ENCODE results near the gene SAMD10. TPM values are rescaled to one million over a fixed set of nuclear protein-coding genes. Genes with fewer than 3 reads are reported as not detected.

The SAMD10 gene
- total RNA-seq, 1 experiment from 2014 or later: 1.9 TPM

DNA sequence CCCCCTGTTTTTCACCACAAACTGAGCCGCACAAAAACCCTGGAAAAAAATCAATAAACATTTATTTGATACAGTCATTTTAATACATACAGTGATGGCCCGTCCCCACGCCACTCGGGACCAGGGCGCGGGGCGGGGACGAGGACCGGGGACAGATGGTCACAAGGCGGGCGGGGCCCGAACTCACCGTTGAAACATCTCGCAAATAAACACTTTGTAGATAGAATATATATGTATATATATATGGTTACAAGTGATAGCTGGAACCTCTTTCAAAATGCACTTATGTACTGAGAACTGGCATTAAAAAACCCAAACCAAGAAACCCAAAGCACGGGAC is 22.8 kb downstream of the SAMD10 start:
- no peak for DNase-seq (ENCODE audit: low read depth)

DNA sequence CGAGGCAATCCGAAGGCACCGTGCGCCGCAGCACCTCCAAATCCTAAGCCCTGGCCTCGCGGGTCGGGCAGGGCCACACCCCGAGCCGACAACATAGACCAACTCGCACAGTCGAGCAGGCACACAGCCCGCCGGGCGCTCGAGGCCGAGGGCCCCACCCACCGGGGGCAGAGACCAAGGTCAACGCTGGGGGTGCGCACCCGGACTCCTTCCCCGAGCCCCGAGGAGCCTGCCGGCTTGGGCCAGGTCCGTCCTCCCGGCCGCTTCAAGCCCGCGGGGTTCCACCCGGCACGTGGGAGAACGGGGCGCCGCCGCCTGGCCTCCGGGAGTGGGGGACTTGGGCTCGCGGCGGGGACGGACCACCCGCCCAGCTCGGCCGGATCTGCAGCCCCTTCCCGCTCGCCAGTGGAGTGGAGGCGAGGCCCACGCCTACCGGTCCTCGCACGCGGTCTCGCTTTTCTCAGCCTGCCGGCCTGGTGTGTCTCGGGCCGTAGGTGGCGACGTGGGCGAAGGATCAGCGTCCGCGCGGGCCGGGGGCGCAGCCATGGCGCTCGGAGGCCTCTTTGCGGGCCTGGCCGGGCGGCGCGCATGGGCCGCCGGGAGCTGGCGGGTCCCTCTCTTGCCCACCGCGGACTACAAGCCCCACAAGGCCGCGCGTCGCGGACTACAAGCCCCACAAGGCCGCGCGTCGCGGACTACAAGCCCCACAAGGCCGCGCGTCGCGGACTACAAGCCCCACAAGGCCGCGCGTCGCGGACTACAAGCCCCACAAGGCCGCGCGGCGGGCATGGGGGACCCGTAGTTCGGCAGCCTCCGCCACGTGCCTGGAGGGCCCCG is 23.4 kb downstream of the SAMD10 start, which contains the start of gene UCKL1:
TSS of gene UCKL1 (minus strand) at position 590 of the 837 bp plus-strand sequence. CDS start at position 546, 44 bp downstream.
- DNase-seq (ENCODE audit: low read depth): peak; percentile 89

DNA sequence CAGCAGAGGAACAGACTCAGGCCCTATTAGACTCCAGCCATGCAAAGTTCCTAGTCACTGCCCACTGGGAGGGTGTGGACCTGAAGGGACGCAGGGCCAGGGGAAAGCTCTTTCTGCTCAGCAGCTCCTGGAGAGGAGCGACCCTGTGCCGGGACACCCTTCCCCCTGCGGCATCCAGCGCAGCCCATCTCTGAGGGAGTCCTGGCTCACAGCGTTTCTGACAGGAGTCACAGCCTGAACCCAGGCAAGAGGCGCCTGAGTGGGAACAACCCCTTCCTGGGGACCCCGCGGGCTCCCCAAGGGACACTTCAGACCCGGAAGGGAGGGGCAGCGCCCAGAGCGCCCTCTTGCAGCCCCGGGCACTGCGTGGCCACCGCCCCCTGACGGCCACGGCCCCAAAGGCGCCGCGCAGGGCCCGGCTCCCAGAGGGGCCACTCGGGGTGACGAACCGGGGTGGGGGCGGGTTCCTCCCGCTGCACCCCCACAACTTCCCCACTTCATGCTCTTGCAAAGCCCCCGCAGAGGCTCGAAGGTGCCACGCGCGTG is 24.1 kb downstream of the SAMD10 start:
- peak; percentile 54 for DNase-seq (ENCODE audit: low read depth)

DNA sequence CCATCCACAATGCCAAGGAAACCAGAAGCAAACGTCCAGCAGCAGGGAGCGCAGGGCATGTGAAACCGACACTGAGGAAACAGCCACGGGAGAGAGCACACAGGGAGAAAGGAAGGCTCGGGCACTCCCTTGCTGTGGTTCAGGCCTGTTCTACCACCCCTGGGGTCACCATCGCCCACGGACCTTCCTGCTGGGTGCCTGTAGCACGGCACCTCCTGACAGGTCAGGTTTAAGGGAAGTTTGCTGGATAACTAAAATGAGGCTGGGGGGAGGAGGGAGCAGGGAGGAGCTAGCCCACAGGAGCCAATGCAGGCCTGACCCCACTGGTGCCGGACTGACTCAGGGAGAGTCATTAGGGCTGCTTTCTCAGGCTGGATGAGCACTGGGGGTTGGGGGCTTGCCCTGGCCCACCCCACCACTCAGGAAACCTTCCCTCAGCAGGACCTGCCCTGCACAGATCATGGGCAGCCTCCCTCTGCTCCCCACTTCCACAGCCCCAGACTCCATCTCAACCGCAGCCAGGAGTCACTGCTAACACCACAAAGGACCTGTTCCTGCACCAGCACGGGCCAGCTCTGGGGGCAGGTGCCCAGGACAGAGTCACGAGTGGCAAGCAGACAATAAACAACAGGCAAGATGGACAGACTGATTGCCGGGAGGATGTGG is 25.5 kb downstream of the SAMD10 start:
- no peak for DNase-seq (ENCODE audit: low read depth)

DNA sequence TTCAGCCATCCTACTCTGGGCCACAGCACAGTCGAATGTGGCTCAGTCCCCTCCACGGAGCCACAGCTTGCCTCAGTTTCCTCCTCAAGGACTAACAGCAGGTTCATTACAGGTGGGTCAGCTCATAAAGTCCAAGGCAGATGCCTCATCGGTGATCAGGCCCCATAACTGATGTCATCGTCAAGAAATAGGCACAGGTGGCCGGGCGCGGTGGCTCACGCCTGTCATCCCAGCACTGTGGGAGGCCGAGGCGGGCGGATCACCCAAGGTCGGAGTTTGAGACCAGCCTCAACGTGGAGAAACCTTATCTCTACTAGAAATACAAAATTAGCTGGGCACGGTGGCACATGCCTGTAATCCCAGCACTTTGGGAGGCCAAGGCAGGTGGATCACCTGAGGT is 26.7 kb downstream of the SAMD10 start:
- DNase-seq (ENCODE audit: low read depth): no peak

DNA sequence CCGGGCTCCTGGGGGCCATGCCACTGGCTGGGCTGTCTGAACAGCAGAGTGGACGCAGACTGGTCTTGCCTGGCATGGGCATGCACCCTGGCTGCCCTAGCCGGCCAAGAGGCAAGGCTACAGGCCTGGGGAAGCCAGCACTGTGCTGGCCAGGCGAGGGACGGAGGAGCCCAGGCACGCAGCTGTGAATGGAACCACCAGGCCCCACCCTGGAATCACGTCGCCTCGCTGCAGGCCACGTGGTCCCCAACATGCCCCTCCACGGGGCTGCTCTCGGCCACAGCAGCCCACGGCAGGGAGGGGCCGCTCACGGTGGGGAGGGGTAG is 27.3 kb downstream of the SAMD10 start:
- no peak for DNase-seq (ENCODE audit: low read depth)

DNA sequence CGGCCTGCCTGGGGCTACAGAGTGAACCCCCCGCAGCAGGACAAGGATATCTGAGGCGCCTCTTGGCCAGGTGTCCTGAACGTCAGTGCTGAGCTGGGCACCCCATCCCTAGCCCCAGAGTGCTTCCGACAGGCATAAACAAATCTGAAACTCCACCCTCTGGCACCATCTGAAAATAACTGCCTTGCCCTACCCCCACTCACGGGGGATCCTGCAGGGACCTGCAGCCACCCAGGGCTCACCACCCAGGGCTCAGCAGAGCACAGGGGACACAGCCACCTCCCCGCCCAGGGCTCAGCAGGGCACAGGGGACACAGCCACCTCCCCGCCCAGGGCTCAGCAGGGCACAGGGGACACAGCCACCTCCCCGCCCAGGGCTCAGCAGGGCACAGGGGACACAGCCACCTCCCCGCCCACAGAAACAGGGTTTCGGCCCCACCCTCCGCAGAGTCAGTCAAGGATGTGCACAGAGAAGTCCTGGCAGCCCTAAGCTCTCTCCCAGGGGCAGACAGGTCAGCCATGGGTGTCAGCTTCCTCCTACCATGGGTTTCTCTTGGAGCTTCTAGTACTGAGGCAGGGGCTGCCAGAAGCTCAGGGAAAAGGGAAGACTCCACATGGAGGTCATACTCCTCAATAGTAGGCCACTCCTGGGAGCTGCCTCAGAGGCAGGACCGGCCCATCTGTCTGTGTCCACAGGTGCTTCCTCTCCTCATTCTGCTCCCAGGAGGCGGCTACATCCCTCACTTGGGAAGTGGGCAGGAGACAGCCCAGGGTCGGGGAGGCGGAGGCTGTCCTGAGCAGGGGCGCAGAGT is 27.8 kb downstream of the SAMD10 start:
- DNase-seq (ENCODE audit: low read depth): no peak

DNA sequence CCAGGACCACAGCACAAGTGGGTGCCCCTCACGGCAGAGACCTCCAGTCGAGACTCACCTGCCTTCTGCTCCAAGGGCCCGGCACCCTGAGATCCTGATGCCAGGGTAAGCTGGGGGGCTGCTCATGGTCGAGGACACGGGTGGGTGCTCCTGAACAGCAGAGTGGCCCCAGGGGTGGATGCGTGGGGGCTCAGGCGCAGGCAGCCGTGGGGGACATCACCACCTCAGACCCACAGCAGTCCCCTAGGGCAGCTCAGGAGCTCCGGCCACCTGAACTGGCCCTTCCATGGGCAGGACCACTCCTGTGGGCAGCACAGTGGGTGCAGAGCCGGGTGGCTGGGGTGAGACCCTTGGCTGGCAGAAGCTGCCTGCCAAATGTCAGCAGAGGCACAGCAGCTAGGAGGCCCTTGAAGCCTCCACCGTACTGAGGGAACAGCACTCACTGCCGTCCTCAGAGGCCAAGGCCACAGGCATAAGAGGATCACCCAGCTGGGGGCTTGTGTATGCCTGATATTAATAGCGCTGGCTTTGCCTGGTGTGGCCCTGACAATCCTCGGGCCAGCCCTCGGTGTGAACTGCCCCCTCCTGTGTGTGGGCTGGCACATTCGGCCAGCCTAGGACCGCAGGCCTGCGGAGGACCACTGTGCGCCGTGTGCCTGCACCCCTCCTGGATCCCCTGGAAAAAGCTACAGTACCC is 28.6 kb downstream of the SAMD10 start:
- no peak for DNase-seq (ENCODE audit: low read depth)

DNA sequence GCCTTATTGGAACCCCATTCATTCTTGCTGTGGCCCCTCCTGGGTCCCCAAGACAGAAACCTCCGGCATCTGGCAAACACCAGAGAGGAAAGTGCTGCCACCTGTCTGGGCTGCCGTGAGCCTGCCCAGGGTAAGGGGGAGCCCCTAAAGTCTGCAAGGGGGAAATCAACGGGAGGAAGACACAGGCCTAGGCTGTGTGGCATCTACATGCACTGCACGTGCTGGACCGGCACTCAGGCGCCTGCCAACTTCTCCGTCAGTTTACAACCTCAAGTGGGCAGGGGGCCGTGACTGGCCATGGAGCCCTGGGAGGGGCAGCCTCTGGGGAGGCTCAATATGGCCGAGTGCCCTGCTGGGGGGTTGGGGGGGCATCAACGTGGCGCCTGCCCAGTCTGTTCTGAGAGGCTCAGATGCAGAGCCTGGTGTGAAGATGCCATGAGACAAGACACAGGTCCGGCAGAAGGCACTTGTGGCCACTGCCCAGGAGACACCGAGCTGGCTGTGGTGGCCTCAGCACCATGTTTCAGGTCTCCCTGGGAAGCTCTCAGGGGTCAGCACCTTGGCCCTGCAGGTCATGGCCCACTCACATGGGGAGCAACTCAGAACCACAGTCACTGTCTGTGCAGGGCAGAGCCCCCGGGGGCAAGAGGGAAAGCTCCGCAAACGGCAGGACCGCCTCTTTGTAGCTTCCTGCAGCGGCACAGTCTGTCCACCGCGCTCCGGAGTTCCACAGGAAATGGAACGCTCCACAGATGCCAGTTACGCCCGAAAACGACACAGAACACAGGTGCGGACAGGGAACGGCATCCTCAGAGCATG is 31.6 kb downstream of the SAMD10 start:
- no peak for DNase-seq (ENCODE audit: low read depth)

DNA sequence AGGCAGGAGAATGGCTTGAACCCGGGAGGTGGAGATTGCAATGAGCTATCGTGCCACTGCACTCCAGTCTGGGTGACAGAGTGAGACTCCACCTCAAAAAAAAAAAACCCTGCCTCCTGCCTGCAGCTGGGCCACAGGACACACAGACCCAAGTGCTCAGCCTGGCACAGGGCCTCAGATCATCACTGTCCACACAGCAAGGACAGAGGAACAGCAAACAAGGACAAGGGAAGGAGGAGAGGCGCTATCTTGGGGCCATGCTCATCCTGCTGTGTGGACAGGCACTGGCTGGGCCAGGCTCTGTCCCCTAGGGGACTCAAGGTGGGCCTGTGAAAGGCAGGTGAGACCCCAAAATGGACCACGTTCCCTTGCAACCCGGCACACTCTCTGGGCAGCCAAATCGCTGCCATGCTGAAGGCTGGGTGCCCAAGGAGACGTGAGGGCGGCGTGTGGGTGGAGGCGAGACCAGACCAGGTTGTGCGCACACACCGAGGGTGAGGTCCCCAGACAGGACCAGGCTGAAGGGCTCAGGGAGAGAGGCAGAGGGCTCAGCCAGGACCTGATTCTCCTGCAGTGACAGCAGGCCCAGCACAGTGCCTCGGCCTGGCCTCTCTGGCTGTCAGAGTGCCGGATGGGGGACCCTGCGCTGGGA is 32.3 kb downstream of the SAMD10 start:
- no peak for DNase-seq (ENCODE audit: low read depth)

DNA sequence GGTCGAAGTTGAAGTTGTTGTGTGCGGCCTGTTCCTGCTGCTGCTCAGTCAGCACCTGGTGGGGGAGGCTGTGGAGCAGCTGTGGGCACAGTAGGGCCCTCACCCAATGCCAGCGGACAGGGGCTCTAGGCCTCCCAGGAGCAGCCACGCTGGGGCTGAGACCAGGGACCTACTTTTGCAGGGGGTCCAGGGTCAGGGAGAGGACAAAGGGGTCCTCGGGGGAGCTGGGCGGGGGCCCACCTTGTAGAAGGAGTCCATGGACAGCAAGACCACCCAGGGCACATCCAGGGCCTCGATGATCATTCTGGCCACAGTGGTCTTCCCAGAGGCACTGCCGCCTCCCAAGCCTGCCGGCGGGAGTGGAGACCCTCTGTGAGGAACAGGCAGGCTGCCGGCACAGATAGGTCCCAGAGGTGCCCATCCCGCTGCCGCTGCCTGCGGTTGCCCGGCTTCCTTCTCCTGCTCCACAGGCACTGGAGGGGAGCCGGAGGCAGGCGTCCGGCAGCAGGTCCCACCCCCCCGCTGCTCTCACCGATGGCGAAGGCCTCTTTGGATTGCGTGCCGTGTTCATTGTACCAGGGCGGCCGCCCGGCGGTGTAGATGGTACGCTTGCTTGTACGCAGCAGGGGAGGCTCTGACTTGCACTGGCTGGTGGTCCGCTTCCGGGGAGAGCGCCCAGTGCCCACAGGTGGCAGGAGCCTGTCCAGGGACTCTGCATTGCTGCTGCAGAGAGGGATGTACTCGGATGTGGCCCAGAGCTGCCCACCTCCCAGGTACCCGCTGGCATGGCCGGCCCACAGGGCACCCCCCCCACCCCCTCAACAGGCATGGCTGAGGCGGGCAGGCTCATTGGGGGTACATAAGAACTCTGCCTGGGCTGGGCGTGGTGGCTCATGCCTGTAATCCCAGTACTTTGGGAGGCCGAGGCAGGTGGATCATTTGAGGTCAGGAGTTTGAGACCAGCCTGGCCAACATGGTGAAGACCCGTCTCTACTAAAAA is 33.2 kb downstream of the SAMD10 start:
- no peak for DNase-seq (ENCODE audit: low read depth)

DNA sequence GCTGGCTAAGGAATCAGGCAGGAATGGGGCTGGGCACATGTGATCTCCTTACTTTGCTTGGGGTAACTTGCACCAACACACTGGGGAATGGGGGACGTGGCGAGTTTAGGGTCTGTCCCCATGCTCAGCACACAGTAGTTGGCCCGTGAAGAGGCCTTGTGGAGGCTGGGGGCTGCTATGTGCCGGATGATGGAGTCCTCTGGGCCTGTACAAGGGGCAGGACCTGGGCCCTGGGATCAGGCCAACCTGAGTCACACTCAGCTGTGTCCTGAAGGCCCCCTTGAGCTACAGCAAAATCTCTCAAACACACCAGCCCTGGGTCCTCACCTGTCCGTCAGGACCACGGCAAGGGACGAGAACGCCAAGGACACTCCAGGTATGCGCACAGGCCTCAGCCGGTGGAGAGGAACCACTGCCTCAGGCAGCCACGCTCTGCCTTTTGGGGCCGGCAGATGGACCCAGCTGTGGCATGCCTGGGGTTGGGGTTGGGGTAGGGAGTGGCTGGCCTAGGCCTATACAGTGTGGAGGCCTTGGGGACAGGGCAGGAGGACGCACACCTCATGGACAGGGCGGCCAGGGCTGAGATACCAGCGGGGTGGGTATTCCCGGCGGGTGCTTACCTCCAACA is 34.3 kb downstream of the SAMD10 start:
- no peak for DNase-seq (ENCODE audit: low read depth)

DNA sequence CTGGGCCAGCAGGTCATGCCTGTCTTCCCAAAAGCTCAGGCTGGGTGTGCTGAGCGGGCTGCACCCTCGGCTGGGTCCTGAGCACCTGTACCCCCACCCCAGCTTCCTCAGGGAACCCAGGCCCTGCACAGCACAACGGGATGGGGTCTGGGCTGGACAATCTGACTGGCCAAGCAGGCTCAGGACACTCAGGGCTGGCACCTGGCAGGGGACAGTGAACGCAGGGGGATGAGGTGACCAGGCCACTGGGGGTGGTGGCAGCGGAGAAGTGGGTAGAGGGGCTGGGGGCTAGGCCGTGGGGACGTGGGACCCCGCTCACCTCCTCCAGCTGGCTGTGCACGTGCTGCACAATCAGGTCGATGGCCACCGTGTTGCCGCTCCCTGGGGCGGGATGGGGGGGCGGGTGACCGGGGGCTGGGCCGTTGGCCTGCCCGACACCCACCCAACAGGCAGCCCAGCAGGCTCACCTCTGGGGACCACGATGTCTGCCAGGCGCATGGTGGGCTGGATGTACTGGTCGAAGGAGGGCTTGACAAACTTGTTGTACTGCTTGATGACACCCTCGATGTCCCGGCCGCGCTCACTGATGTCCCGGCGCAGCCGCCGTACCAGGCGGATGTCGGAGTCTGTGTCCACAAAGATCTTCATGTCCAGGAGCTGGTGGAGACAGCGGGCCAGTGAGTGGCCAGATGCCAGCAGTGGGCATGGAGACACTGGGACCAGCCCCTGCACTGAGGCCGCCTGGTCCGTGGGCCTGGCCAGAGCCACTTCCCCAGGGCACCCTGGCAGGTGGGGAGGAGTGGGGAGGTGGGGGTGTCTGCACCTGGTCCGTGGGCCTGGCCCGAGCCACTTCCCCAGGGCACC is 35.1 kb downstream of the SAMD10 start:
- DNase-seq (ENCODE audit: low read depth): no peak

DNA sequence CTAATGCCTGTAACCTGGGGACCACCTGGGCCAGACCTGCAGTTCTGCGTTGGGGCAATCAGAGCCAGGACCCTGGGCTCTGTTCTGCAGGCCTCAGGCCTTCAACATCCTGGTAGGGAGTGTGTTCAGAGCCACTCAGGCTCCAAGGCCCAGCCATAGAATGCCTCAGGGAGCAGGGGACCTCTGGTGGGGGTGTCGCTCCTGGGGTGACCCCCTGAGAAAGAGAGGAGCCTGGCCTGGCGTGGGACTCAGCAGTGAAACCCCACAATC is 35.7 kb downstream of the SAMD10 start:
- no peak for DNase-seq (ENCODE audit: low read depth)

DNA sequence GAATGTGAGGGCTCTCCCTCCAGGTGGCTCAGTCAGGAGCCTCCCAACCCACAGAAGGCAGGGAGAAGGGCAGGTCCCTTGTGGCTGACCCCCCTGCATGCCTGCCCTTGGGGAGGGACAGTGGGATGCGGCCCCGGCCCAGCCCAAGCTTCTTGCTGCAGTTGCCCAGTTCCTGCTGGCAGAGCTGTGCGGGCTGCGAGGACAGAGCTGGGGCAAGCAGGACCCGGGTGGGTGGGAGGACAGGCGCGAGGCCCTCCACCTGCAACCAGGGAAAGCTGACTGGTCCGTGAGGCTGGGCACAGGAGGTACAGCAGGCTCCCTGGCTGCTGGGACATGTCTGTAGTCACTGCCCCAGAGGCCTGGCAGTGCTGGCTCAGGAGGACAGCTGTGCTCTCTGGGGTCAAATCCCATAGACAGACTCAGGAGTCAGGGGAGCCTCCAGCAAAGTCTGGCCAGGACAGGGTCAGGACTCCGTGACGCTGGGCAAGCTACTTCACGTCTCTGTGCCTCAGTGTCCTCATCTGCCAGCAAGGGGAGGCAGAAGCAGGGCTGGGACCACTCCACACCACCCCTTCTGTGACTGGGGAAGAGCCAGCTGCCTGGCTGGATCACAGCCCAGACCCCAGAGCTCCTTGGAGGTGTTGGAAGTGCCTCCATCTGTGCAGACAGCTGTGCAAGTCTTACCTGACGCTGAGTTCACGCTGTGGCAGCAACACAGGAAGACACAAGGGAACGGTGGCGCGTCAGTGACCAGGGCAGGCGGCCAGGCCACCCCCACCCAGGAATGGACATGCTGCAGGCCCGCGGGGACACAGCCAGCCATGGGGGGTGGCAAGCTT is 36.3 kb downstream of the SAMD10 start:
- DNase-seq (ENCODE audit: low read depth): no peak

DNA sequence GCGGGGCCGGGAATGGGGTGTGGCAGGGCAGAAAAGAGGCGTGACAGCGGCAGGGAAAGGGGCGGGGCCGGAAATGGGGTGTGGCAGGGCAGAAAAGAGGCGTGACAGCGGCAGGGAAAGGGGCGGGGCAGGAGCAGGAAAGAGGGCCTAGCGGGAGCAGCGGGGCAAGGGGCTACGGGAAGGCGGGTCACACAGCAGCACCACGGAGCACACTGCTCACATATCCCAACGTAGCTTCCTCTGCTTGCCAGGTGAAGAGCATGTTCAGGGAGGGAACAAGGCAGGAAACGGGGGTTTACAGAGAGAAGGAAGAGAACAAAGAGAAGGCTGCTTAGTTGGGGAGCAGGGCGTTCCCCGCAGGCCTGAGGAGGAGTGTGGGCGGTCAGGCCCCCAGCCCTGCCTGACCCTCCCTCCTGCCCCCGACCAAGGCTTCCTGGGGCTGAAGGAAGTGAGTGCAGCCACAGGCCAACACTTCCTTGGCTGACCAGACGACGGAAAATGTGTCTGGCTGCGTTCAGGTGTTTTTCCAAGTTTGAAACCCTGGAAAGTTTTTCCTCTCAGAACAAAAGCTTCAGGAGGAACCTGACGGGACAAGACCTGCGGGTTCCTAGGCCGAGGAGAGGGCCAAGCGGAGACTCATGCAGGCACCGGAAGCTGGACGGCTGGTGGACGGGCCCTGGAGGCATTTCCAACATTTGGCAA is 37.0 kb downstream of the SAMD10 start:
- no peak for DNase-seq (ENCODE audit: low read depth)

Measured in RPMI7951 (cell line).